Peyer's patch (tissue), 4 donors: ENCODE measurements around the gene PSAP. TPM values are rescaled to one million over a fixed set of nuclear protein-coding genes. Genes with fewer than 3 reads are reported as not detected.

ENCODE experiments used
- DNase-seq, 3 donors: peaks; one replicate each; pipeline ENCODE4 v3.0.0-alpha.2; 2017 to 2019
- H3K27ac ChIP-seq, 4 donors: fragments of 200-600 bp; sonication (generic); one replicate each; pipeline ENCODE4 v1.5.1; 2016 to 2019
- H3K27me3 ChIP-seq, 2 donors: fragments of 200-600 bp; sonication (generic); one replicate each; pipeline ENCODE4 v1.5.1; 2019
- H3K36me3 ChIP-seq, 3 donors: fragments of 200-600 bp; sonication (generic); one replicate each; pipeline ENCODE4 v1.5.1; 2016 to 2019
- H3K4me1 ChIP-seq, 4 donors: fragments of 200-600 bp; sonication (generic); one replicate each; pipeline ENCODE4 v1.5.1; 2016 to 2019
- H3K4me3 ChIP-seq, 4 donors: fragments of 200-600 bp; sonication (generic); 1 replicate in 3 of 4; 2 replicates in 1 of 4; pipeline ENCODE4 v1.5.1; 2016 to 2019; ENCODE audit warnings: mild to moderate bottlenecking in 1 of 4
- H3K9me3 ChIP-seq, 4 donors: fragments of 200-600 bp; sonication (generic); one replicate each; pipeline ENCODE4 v1.5.1; 2016 to 2019; ENCODE audit warnings: mild to moderate bottlenecking in 1 of 4
- POLR2A ChIP-seq, 2 donors: fragments of 450-650 bp; IDR thresholded peaks; one replicate each; pipeline ENCODE4 v1.5.1; 2017; ENCODE audit warnings: antibody characterized with exemption in 2 of 2, mild to moderate bottlenecking in 2 of 2, moderate library complexity in 2 of 2
- total RNA-seq, 4 donors: library from RNA; depleted of rRNA; stranded (reverse); fragments of >200 nt; gene quantifications; one replicate each; pipeline ENCODE4 v1.1.0, GENCODE V29; 2016
- TF ChIP-seq, protein P1 (sequence below), 6 experiments: fragments of 450-650 bp in 4 of 6; fragments of 200-600 bp in 2 of 6; sonication (generic) in 1 of 6; IDR thresholded peaks; one replicate each; pipeline ENCODE4 v1.5.1; 2017 to 2019; ENCODE audit warnings: antibody characterized with exemption in 6 of 6, mild to moderate bottlenecking in 3 of 6, moderate library complexity in 1 of 6

The PSAP gene
- total RNA-seq, 4 donors from 2014 or later, result 193 to 647 (median 491) TPM

DNA sequence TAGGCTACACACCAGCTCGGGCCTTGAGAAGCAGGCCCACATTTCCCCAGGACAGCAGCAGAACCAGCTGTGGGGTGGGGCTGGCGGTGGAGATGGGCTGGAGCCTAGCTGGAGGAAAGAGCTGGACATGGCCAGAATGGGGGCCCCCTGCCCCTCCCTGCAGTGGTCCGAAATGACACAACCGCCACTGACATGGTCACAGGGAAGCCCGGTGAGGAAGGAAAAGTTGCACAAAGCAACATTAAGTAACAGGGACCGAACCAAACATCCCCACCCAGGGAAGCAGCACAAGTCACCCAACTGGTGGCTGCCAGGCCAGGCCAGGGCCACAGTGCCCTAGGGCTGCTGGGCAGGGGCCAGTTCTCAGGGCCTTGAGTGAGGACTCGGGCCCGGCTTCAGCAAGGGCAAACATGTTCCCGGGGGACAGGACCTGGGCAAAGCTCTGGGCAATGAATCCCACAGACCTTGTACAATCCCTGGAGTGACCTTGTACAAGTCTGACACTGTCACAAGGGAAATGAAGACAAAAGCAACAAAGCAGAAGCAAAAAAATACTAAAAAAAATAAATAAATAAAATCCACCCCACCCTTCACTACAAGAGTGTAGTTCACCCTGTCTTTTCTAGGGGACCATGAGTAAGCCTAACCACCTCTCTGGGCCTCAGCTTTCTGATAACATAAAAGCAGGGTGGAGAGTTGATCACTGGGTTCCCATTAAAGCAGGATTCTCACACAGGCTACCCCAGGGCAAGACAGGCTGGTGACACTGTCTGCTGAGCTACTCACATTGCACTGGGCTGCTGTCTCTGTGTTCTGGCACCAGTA lies 33.0 kb downstream of the PSAP start:
- no peak overlapping the region for H3K4me3 ChIP-seq
- no peaks in the 10 kb centered on the region for H3K9me3 ChIP-seq
- TF ChIP-seq, protein P1, sequence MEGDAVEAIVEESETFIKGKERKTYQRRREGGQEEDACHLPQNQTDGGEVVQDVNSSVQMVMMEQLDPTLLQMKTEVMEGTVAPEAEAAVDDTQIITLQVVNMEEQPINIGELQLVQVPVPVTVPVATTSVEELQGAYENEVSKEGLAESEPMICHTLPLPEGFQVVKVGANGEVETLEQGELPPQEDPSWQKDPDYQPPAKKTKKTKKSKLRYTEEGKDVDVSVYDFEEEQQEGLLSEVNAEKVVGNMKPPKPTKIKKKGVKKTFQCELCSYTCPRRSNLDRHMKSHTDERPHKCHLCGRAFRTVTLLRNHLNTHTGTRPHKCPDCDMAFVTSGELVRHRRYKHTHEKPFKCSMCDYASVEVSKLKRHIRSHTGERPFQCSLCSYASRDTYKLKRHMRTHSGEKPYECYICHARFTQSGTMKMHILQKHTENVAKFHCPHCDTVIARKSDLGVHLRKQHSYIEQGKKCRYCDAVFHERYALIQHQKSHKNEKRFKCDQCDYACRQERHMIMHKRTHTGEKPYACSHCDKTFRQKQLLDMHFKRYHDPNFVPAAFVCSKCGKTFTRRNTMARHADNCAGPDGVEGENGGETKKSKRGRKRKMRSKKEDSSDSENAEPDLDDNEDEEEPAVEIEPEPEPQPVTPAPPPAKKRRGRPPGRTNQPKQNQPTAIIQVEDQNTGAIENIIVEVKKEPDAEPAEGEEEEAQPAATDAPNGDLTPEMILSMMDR (IDR thresholded peaks at IDR 0.05), result no peak
- TF ChIP-seq POLR2A (IDR thresholded peaks at IDR 0.05), result no peak
- H3K36me3 ChIP-seq, result peaks cover 0 to 83% (median 7%) of the 10 kb centered on the region in 3 donors
- H3K4me1 ChIP-seq, result no peaks in the 10 kb centered on the region
- no peaks in the 10 kb centered on the region for H3K27me3 ChIP-seq
- H3K27ac ChIP-seq, result no peak overlapping the region
- DNase-seq, result no peak

DNA sequence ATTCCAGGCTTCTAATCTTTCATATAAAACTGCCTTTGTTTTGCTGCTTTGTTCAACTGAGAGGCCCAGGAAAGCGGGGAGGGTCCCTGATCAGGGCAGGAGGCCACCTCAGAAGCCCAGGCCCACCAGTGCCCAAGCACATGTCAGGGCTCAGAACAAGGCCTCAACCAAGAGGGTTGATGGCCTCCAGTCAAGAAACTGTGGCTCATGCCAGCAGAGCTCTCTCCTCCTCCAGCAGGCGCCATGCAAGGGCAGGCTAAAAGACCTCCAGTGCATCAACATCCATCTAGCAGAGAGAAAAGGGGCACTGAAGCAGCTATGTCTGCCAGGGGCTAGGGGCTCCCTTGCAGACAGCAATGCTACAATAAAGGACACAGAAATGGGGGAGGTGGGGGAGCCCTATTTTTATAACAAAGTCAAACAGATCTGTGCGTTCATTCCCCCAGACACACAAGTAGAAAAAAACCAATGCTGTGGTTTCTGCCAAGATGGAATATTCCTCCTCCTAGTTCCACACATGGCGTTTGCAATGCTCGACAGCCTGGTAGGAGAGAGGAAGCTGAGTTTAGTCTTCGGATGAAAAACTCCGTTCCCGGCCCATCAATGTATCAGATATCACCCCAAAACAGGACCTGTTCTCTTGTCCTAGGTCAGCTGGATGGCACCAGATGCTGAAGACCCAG lies 34.0 kb downstream of the PSAP start:
- Histone ChIP-seq H3K4me1 (peaks cover 0 to 3% (median 0%) of the 10 kb centered on the region in 4 donors), H3K4me3 (no peak overlapping the region), H3K27me3 (no peaks in the 10 kb centered on the region), H3K9me3 (no peaks in the 10 kb centered on the region), H3K27ac (no peak overlapping the region), H3K36me3 (peaks cover 0 to 73% (median 7%) of the 10 kb centered on the region in 3 donors)
- TF ChIP-seq POLR2A (IDR thresholded peaks at IDR 0.05), result no peak
- TF ChIP-seq, protein P1 (IDR thresholded peaks at IDR 0.05), result no peak
- no peak for DNase-seq

DNA sequence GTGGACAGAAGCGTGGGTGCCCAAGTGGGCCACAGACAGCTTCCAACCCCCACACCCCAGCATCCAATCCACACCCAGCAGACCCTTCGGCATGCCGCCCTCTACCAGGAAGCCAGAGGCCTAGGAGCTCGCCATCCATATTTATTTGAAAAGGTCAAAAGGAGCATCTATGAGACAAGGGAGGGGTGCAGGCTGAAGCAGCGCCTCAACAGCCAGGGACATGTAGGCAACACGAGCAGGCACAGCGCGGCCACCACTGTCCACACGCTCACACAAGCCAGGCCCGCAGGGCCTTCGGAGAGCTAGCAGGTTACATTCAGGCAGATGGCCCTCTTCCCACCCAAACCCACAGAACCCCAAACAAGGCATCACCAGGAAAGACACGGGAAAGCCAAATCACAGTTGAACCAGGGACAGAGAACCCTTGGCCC lies 34.6 kb downstream of the PSAP start:
- no peak overlapping the region for H3K4me3 ChIP-seq
- no peaks in the 10 kb centered on the region for H3K9me3 ChIP-seq
- peaks cover 0 to 67% (median 7%) of the 10 kb centered on the region in 3 donors for H3K36me3 ChIP-seq
- peaks cover 0 to 9% (median 0%) of the 10 kb centered on the region in 4 donors for H3K4me1 ChIP-seq
- DNase-seq, result no peak
- H3K27me3 ChIP-seq, result no peaks in the 10 kb centered on the region
- TF ChIP-seq, protein P1 (IDR thresholded peaks at IDR 0.05), result no peak
- TF ChIP-seq POLR2A (IDR thresholded peaks at IDR 0.05), result no peak
- no peak overlapping the region for H3K27ac ChIP-seq

DNA sequence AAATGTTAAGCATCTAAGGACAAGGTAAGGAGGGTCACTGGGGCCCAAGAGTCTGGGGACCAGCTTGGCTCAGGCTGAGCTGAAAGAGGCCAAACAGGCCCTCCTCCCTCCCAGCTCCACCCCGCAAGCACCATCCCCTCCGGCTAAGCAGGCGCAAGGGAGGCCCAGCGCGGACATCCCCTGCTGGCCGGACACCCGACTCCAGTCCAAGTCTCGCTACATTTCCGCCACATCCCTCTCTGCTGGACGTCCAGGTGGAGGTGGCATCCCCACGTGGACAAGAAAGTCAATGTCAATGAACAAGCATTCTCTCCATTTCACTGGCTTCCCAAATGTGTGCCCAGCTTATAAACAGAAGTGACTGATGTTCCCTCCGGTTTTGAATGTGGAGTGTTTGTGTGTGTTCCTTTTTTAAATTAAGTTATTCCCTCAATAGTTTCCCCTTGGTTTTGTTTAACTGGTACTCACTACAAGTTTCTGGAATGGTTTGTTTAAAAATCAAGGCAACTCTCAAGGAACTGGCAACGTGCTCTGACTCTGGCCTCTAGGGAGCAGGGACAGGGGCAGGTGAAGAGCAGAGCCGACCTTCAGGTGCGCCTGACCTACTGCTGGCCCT lies 35.4 kb downstream of the PSAP start:
- DNase-seq, result no peak
- H3K27ac ChIP-seq, result no peak overlapping the region
- no peaks in the 10 kb centered on the region for H3K27me3 ChIP-seq
- H3K9me3 ChIP-seq, result no peaks in the 10 kb centered on the region
- TF ChIP-seq, protein P1 (IDR thresholded peaks at IDR 0.05), result no peak
- TF ChIP-seq POLR2A (IDR thresholded peaks at IDR 0.05), result no peak
- H3K36me3 ChIP-seq, result peaks cover 0 to 59% (median 7%) of the 10 kb centered on the region in 3 donors
- H3K4me3 ChIP-seq, result no peak overlapping the region
- peaks cover 0 to 9% (median 0%) of the 10 kb centered on the region in 4 donors for H3K4me1 ChIP-seq

DNA sequence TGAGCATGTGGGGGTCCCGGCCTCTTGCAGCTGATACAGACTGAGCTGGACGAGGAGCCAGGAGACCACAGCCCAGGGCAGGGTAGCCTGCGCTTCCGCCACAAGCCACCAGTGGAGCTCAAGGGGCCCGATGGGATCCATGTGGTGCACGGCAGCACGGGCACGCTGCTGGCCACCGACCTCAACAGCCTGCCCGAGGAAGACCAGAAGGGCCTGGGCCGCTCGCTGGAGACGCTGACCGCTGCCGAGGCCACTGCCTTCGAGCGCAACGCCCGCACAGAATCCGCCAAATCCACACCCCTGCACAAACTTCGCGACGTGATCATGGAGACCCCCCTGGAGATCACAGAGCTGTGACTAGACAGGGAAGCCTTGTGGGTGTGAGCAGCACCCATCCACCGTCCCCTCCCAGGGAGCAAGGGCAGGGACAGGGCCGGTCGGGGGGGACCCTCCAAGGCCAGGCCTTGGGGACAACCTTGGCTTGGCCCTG lies 36.1 kb downstream of the PSAP start:
- DNase-seq, result no peak
- Histone ChIP-seq H3K27ac (no peak overlapping the region), H3K36me3 (peaks cover 0 to 52% (median 7%) of the 10 kb centered on the region in 3 donors), H3K27me3 (no peaks in the 10 kb centered on the region), H3K4me1 (peaks cover 0 to 9% (median 0%) of the 10 kb centered on the region in 4 donors), H3K4me3 (no peak overlapping the region), H3K9me3 (no peaks in the 10 kb centered on the region)
- TF ChIP-seq POLR2A (IDR thresholded peaks at IDR 0.05), result no peak
- TF ChIP-seq, protein P1 (IDR thresholded peaks at IDR 0.05), result no peak
